ENCODE data around the gene TERT.

The TERT gene

GRCh38 chr5:1317921-1318565 lies 23.2 kb upstream of the TERT start:
- DNase-seq = no peak

- DNase-seq = no peak
Observed at GRCh38 chr5:1316588-1317340, 21.9 kb upstream of the TERT start.

- DNase-seq = peak; percentile 3
Observed at GRCh38 chr5:1315709-1316587, 21.1 kb upstream of the TERT start.

- DNase-seq = no peak
Observed at GRCh38 chr5:1315018-1315708, 20.3 kb upstream of the TERT start.

- DNase-seq = no peak
Observed at GRCh38 chr5:1314564-1314982, 19.7 kb upstream of the TERT start.

- DNase-seq = no peak
Observed at GRCh38 chr5:1312993-1313833, 18.3 kb upstream of the TERT start.

GRCh38 chr5:1312206-1312605 lies 17.3 kb upstream of the TERT start:
- DNase-seq = no peak

GRCh38 chr5:1311439-1312055 lies 16.7 kb upstream of the TERT start:
- DNase-seq = no peak

- DNase-seq = no peak
Observed at GRCh38 chr5:1310118-1310517, 15.2 kb upstream of the TERT start.

- DNase-seq = no peak
Observed at GRCh38 chr5:1304033-1304432, 9.2 kb upstream of the TERT start.

- no peak for DNase-seq
Observed at GRCh38 chr5:1302258-1302657, 7.4 kb upstream of the TERT start.

GRCh38 chr5:1300581-1301083 lies 5.8 kb upstream of the TERT start:
- DNase-seq = no peak

GRCh38 chr5:1299961-1300360 lies 5.1 kb upstream of the TERT start:
- DNase-seq = no peak

- no peak for DNase-seq
Observed at GRCh38 chr5:1299511-1299850, 4.6 kb upstream of the TERT start.

- DNase-seq = no peak
Observed at GRCh38 chr5:1298723-1299510, 4.0 kb upstream of the TERT start.

GRCh38 chr5:1298067-1298551 lies 3.2 kb upstream of the TERT start:
- no peak for DNase-seq

- DNase-seq = no peak
Observed at GRCh38 chr5:1297243-1297642, 2.4 kb upstream of the TERT start.

GRCh38 chr5:1295650-1296037 lies 776 bp upstream of the TERT start:
- no peak for DNase-seq

- DNase-seq = no peak
Observed at GRCh38 chr5:1294206-1294834, 548 bp downstream of the TERT start.

Data from fibroblast of skin of right quadriceps (primary cell).